Gastroesophageal sphincter (tissue), 4 donors: Measurements from ENCODE around the gene GAL3ST3. TPM values are rescaled to one million over a fixed set of nuclear protein-coding genes. Genes with fewer than 3 reads are reported as not detected.

Experiments used
- ATAC-seq: fragments of 150-250 bp; one replicate; pipeline ENCODE4 v1.9.1; 2016; ENCODE audit warnings: mild to moderate bottlenecking, moderate library complexity
- H3K27ac ChIP-seq, 4 donors: fragments of 200-600 bp; sonication (generic) in 3 of 4; 1 replicate in 3 of 4; 2 replicates in 1 of 4; pipeline ENCODE4 v1.5.1; 2016 to 2019
- H3K27me3 ChIP-seq: fragments of 200-600 bp; sonication (generic); one replicate; pipeline ENCODE4 v1.5.1; 2019
- H3K36me3 ChIP-seq, 2 donors: fragments of 200-600 bp; sonication (generic); one replicate each; pipeline ENCODE4 v1.5.1; 2019; ENCODE audit warnings: control low read depth in 1 of 2
- H3K4me1 ChIP-seq, 3 donors: fragments of 200-600 bp; sonication (generic); 1 replicate in 2 of 3; 2 replicates in 1 of 3; pipeline ENCODE4 v1.5.1; 2016 to 2019; ENCODE audit warnings: control low read depth in 2 of 3
- H3K4me3 ChIP-seq, 2 donors: fragments of 200-600 bp; sonication (generic); one replicate each; pipeline ENCODE4 v1.5.1; 2019; ENCODE audit warnings: mild to moderate bottlenecking in 1 of 2, moderate library complexity in 1 of 2
- H3K9me3 ChIP-seq, 3 donors: fragments of 200-600 bp; sonication (generic); one replicate each; pipeline ENCODE4 v1.5.1; 2017 to 2019; ENCODE audit warnings: control low read depth in 2 of 3
- EP300 ChIP-seq: sonication (generic); formaldehyde crosslinking; IDR thresholded peaks from one replicate; pipeline ENCODE4 v1.6.1; 2017; ENCODE audit warnings: antibody characterized with exemption, mild to moderate bottlenecking
- POLR2A ChIP-seq, 2 donors: fragments of 450-650 bp; IDR thresholded peaks; one replicate each; pipeline ENCODE4 v1.6.1; 2017; ENCODE audit warnings: antibody characterized with exemption in 2 of 2, mild to moderate bottlenecking in 2 of 2, moderate library complexity in 1 of 2
- POLR2AphosphoS5 ChIP-seq: sonication (generic); formaldehyde crosslinking; IDR thresholded peaks from one replicate; pipeline ENCODE4 v1.6.1; 2017; ENCODE audit warnings: antibody characterized with exemption
- WGBS, 2 donors: methylation state at CpG; one replicate each; pipeline ENCODE4 v1.1.5; 2018; ENCODE audit warnings: low coverage in 1 of 2; 5-methylcytosine and 5-hydroxymethylcytosine counted together
- total RNA-seq, 4 donors: library from RNA; depleted of rRNA; stranded (reverse); fragments of >200 nt; gene quantifications; one replicate each; pipeline ENCODE4 v1.1.0, GENCODE V29; 2016
- TF ChIP-seq, protein P1 (sequence below), 4 experiments: fragments of 200-600 bp in 2 of 4; fragments of 450-650 bp in 2 of 4; sonication (generic) in 1 of 4; IDR thresholded peaks; one replicate each; pipeline ENCODE4 v1.5.1; 2017 to 2019; ENCODE audit warnings: antibody characterized with exemption in 4 of 4, mild to moderate bottlenecking in 2 of 4, moderate library complexity in 2 of 4

GAL3ST3 gene
- total RNA-seq, 4 donors from 2014 or later: 1.2 to 7.8 (median 2.2) TPM

DNA sequence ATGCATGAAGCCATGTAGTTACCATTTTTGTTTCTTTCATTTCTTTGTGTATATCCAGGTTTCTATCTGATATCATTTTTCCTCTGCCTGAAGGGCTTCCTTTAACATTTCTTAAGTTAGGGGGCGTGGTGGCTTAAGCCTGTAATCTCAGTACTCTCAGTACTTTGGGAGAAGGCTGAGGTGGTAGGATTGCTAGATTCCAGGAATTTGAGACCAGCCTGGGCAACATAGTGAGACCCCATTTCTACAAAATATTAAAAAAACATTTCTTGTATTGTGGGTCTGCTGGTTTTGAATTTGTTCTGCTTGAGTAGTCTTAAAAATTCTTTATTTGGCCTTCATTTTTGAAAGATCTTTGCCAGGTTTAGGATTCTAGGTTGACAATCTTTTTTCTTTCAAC is 15.6 kb upstream of the GAL3ST3 start:
- no peak for TF ChIP-seq EP300
- no peak for TF ChIP-seq POLR2AphosphoS5
- TF ChIP-seq, protein P1, sequence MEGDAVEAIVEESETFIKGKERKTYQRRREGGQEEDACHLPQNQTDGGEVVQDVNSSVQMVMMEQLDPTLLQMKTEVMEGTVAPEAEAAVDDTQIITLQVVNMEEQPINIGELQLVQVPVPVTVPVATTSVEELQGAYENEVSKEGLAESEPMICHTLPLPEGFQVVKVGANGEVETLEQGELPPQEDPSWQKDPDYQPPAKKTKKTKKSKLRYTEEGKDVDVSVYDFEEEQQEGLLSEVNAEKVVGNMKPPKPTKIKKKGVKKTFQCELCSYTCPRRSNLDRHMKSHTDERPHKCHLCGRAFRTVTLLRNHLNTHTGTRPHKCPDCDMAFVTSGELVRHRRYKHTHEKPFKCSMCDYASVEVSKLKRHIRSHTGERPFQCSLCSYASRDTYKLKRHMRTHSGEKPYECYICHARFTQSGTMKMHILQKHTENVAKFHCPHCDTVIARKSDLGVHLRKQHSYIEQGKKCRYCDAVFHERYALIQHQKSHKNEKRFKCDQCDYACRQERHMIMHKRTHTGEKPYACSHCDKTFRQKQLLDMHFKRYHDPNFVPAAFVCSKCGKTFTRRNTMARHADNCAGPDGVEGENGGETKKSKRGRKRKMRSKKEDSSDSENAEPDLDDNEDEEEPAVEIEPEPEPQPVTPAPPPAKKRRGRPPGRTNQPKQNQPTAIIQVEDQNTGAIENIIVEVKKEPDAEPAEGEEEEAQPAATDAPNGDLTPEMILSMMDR (IDR thresholded peaks at IDR 0.05): no peak
- TF ChIP-seq POLR2A (IDR thresholded peaks at IDR 0.05): no peak
- no peak overlapping the region for H3K27ac ChIP-seq
- 100% methylated on average over 1 of the region's 1 CpG for WGBS, 2 donors
- H3K4me1 ChIP-seq: peaks cover 3 to 19% (median 14%) of the 10 kb centered on the region in 3 donors
- H3K27me3 ChIP-seq: no peaks in the 10 kb centered on the region
- no peak for ATAC-seq
- H3K36me3 ChIP-seq: peaks cover 7 to 92% of the 10 kb centered on the region in 2 donors
- H3K9me3 ChIP-seq: no peaks in the 10 kb centered on the region
- H3K4me3 ChIP-seq: no peak overlapping the region

DNA sequence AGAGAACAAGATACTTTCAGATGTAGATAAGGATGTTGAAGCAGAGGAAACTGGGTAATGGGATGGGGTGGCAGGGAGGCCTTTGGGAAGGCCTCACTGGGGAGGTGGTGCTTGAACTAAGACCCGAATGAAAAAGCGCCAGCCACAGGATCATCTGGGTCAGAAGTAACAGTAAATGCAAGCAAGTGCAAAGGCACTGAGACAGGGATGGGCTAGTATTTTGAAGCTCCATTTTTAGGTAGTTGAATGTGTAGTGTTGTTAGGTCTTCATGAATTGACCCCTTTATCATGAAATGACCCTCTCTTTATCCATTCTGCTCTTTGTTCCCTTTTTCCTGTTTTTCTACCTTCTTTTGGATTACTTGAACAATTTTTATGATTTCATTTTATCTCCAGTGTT is 14.9 kb upstream of the GAL3ST3 start:
- no peak overlapping the region for H3K27ac ChIP-seq
- WGBS, 2 donors: 94% methylated on average over 2 of the region's 2 CpGs; no CpG with 5 or more reads in 1 of the 2 donors
- no peak for TF ChIP-seq POLR2A (IDR thresholded peaks at IDR 0.05)
- no peak for TF ChIP-seq POLR2AphosphoS5
- TF ChIP-seq, protein P1 (IDR thresholded peaks at IDR 0.05): no peak
- no peak for TF ChIP-seq EP300
- H3K4me3 ChIP-seq: no peak overlapping the region
- peaks cover 7 to 98% of the 10 kb centered on the region in 2 donors for H3K36me3 ChIP-seq
- no peaks in the 10 kb centered on the region for H3K27me3 ChIP-seq
- peaks cover 3 to 12% (median 10%) of the 10 kb centered on the region in 3 donors for H3K4me1 ChIP-seq
- H3K9me3 ChIP-seq: no peaks in the 10 kb centered on the region
- no peak for ATAC-seq

DNA sequence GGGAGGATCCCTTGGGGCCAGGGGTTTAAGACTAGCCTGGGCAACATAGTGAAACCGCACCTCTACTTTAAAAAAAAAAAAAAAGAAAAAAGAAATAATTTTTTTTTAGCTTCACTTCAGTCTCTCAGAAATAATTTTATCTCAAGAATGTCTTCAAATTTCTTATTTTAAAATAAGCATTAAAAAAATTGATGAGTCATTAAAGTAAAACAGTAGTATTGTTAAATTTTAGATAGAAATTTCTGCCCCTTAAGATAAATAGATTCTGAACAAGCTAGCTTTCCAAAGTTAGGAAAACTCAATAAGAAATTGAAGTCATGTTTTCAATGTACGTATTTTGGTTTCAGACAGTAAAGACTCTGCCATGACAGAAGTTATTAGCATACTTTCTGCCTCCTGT is 13.4 kb upstream of the GAL3ST3 start:
- TF ChIP-seq POLR2AphosphoS5 (no peak), POLR2A (IDR thresholded peaks at IDR 0.05) (no peak), EP300 (no peak)
- TF ChIP-seq, protein P1 (IDR thresholded peaks at IDR 0.05): no peak
- Histone ChIP-seq H3K27ac (no peak overlapping the region), H3K4me1 (no peaks in the 10 kb centered on the region), H3K27me3 (no peaks in the 10 kb centered on the region), H3K36me3 (peaks cover 7 to 100% of the 10 kb centered on the region in 2 donors), H3K4me3 (no peak overlapping the region), H3K9me3 (no peaks in the 10 kb centered on the region)
- no peak for ATAC-seq
- WGBS, 2 donors: 95 to 100% methylated on average over 2 of the region's 2 CpGs

DNA sequence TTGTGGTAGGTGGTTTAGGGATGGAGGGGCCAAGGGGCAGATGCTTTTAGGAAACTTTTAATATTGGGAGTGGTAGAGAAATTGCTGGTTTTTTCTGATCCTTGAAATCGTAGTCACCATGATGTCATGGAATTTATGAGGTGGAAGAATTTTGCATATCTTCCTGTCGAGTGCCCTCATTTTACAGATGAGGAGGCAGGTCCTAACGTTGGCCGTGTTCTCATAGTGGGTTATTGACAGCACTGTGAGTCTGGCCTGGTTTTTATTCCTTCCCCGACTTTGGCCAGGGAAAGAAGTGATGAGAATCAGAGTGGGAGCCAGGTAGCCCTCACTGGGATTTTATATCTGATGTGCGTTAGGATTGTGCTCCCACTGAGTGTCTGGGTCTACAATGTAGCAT is 12.3 kb upstream of the GAL3ST3 start:
- Histone ChIP-seq H3K4me3 (no peak overlapping the region), H3K27ac (no peak overlapping the region), H3K27me3 (no peaks in the 10 kb centered on the region), H3K4me1 (no peaks in the 10 kb centered on the region), H3K9me3 (no peaks in the 10 kb centered on the region), H3K36me3 (peaks cover 7 to 100% of the 10 kb centered on the region in 2 donors)
- WGBS, 2 donors: 64 to 71% methylated on average over 5 to 6 of the region's 6 CpGs
- TF ChIP-seq EP300: no peak
- TF ChIP-seq, protein P1 (IDR thresholded peaks at IDR 0.05): no peak
- TF ChIP-seq POLR2A (IDR thresholded peaks at IDR 0.05): no peak
- no peak for TF ChIP-seq POLR2AphosphoS5
- no peak for ATAC-seq

DNA sequence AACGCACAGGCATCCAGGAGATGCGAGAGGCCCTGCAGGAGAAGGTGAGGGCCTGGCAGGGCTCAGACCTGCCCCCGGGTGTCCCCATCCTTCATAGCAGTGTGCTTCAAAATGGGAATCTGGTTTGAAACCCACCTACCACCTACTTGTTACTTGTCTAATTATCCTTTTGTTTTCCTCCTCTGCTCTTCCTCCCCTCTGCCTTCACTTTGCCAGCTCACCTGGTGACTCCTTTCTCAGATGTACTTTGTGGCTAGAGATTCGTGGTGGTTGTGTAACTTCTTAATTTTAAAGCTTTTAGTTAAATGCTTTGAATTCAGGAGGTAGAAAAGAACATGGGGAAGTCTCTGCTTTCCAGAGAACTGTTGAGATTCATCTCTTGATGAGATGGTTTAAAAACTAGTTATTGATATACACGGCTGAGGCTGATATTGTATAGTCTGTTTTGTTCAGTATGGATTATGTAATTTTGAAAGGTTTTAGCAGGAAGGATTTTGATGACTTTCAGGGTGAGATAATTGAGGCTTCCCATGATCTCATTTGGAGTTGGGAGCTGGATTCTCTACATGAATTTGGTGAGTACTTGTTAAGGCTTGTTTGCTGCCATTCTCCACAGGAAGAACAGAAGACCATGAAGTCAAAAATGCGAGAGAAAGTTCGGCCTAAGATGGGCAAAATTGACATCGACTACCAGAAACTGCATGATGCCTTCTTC is 11.2 kb upstream of the GAL3ST3 start:
- Histone ChIP-seq H3K4me3 (no peak overlapping the region), H3K9me3 (no peaks in the 10 kb centered on the region), H3K27me3 (no peaks in the 10 kb centered on the region), H3K4me1 (peaks cover 0 to 4% (median 0%) of the 10 kb centered on the region in 3 donors), H3K36me3 (peaks cover 7 to 100% of the 10 kb centered on the region in 2 donors), H3K27ac (no peak overlapping the region)
- 69 to 75% methylated on average over 7 to 8 of the region's 8 CpGs for WGBS, 2 donors
- ATAC-seq: no peak
- TF ChIP-seq, protein P1 (IDR thresholded peaks at IDR 0.05): no peak
- TF ChIP-seq EP300 (no peak), POLR2A (IDR thresholded peaks at IDR 0.05) (no peak), POLR2AphosphoS5 (no peak)
